ENCODE results near the gene FAM53C. TPM values are rescaled to one million over a fixed set of nuclear protein-coding genes. Genes with fewer than 3 reads are reported as not detected.

The FAM53C gene
- total and polyA plus RNA-seq, 10 of the 15 experiments (the other 5 are each of a cell fraction or from before 2014, with no cell fraction given), result 8.0 to 31.3 (median 24.0) TPM

GRCh38 chr5:138331449-138332368 lies 6.4 kb upstream of the FAM53C start, which contains the start of gene CDC25C (continued):
- TF ChIP-seq HDGF (IDR thresholded peaks at IDR 0.05) (peak; percentile 97; the same call in 1 of the 2 replicates), TCF3 (IDR thresholded peaks at IDR 0.05; ENCODE audit: borderline replicate concordance, insufficient read depth, low read depth, low read length) (no peak), POLR2AphosphoS2 (IDR thresholded peaks at IDR 0.05; ENCODE audit: low read depth, low read length) (no peak), BACH1 (IDR thresholded peaks at IDR 0.05; ENCODE audit: borderline replicate concordance) (0 out of 2 replicates have a peak, but pooled peaks have one; percentile 23), IKZF1 (conservative IDR thresholded peaks at IDR 0.05) (0 out of 2 replicates have a peak, but pooled peaks have one; percentile 19), ZNF207 (IDR thresholded peaks at IDR 0.05; ENCODE audit: borderline replicate concordance) (no peak), SP1 (IDR thresholded peaks at IDR 0.05; ENCODE audit: low read depth, low read length) (peak; percentile 96), NFYA (IDR thresholded peaks at IDR 0.05; ENCODE audit: borderline replicate concordance, low read depth, low read length) (peak; percentile 59), ATF7 (IDR thresholded peaks at IDR 0.05; ENCODE audit: low read depth) (peak; percentile 17; the same call in 1 of the 2 replicates), FOXK2 (IDR thresholded peaks at IDR 0.05) (peak; percentile 91), POLR2A (IDR thresholded peaks at IDR 0.05; ENCODE audit: low read depth, low read length) (peak; percentile 86), RB1 (IDR thresholded peaks at IDR 0.05; ENCODE audit: borderline replicate concordance) (no peak), ZNF24 (IDR thresholded peaks at IDR 0.05) (no peak), SIN3A (IDR thresholded peaks at IDR 0.05; ENCODE audit: low read depth, low read length) (peak; percentile 100), NFYB (IDR thresholded peaks at IDR 0.05; ENCODE audit: insufficient read depth, low read depth, low read length) (peak; percentile 97), EGR1 (IDR thresholded peaks at IDR 0.05; ENCODE audit: borderline replicate concordance in 1 of 2, low read depth in 2 of 2, low read length in 2 of 2) (no peak), IKZF2 (IDR thresholded peaks at IDR 0.05) (no peak), PKNOX1 (IDR thresholded peaks at IDR 0.05) (0 out of 2 replicates have a peak, but pooled peaks have one; percentile 33), SMC3 (IDR thresholded peaks at IDR 0.05; ENCODE audit: borderline replicate concordance, low read length) (no peak), BRCA1 (IDR thresholded peaks at IDR 0.05; ENCODE audit: low read depth, low read length) (no peak), HDAC2 (IDR thresholded peaks at IDR 0.05) (no peak), CREM (IDR thresholded peaks at IDR 0.05; ENCODE audit: low read depth) (peak; percentile 45; the same call in 1 of the 2 replicates), KDM1A (IDR thresholded peaks at IDR 0.05; ENCODE audit: borderline replicate concordance) (no peak), SMAD5 (IDR thresholded peaks at IDR 0.05; ENCODE audit: low read depth) (no peak), E2F4 (IDR thresholded peaks at IDR 0.05; ENCODE audit: low read depth, low read length) (peak; percentile 98)
- TF ChIP-seq, protein P1, sequence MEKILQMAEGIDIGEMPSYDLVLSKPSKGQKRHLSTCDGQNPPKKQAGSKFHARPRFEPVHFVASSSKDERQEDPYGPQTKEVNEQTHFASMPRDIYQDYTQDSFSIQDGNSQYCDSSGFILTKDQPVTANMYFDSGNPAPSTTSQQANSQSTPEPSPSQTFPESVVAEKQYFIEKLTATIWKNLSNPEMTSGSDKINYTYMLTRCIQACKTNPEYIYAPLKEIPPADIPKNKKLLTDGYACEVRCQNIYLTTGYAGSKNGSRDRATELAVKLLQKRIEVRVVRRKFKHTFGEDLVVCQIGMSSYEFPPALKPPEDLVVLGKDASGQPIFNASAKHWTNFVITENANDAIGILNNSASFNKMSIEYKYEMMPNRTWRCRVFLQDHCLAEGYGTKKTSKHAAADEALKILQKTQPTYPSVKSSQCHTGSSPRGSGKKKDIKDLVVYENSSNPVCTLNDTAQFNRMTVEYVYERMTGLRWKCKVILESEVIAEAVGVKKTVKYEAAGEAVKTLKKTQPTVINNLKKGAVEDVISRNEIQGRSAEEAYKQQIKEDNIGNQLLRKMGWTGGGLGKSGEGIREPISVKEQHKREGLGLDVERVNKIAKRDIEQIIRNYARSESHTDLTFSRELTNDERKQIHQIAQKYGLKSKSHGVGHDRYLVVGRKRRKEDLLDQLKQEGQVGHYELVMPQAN (conservative IDR thresholded peaks at IDR 0.05), result peak; percentile 99
- TF ChIP-seq, protein P2, sequence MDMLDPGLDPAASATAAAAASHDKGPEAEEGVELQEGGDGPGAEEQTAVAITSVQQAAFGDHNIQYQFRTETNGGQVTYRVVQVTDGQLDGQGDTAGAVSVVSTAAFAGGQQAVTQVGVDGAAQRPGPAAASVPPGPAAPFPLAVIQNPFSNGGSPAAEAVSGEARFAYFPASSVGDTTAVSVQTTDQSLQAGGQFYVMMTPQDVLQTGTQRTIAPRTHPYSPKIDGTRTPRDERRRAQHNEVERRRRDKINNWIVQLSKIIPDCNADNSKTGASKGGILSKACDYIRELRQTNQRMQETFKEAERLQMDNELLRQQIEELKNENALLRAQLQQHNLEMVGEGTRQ (IDR thresholded peaks at IDR 0.05; ENCODE audit: borderline replicate concordance, low read depth, low read length), result no peak; the same call in 1 of the 2 replicates

Measured in GM12878 (cell line).